Coronary artery (tissue), 2 donors: ENCODE results near the gene NMT1.

Source experiments
- DNase-seq: peaks from one replicate; pipeline ENCODE4 v3.0.0-alpha.2; 2017; ENCODE audit warnings: low spot score
- H3K27ac ChIP-seq, 2 donors: fragments of 200-600 bp; sonication (generic); one replicate each; pipeline ENCODE4 v1.5.1; 2016 to 2019
- H3K4me3 ChIP-seq: fragments of 200-600 bp; sonication (generic); 2 replicates; pipeline ENCODE4 v1.5.1; 2016; ENCODE audit warnings: mild to moderate bottlenecking, moderate library complexity
- CTCF ChIP-seq: fragments of 200-600 bp; sonication (generic); IDR thresholded peaks from one replicate; pipeline ENCODE4 v1.5.1; 2019; ENCODE audit warnings: antibody characterized with exemption

The NMT1 gene

GRCh38 chr17:45092911-45093430, 31.9 kb downstream of the NMT1 start:
- H3K4me3 ChIP-seq, result peak overlapping the region; percentile 25
- TF ChIP-seq CTCF, result no peak
- peak; percentile 96 for DNase-seq
- peak overlapping the region; percentile 94 for H3K27ac ChIP-seq

- no peak for DNase-seq
- Histone ChIP-seq H3K4me3 (peak overlapping the region; percentile 25), H3K27ac (peak overlapping the region; percentile 94)
- no peak for TF ChIP-seq CTCF
Measured at GRCh38 chr17:45093444-45094110, 32.5 kb downstream of the NMT1 start.

DNA sequence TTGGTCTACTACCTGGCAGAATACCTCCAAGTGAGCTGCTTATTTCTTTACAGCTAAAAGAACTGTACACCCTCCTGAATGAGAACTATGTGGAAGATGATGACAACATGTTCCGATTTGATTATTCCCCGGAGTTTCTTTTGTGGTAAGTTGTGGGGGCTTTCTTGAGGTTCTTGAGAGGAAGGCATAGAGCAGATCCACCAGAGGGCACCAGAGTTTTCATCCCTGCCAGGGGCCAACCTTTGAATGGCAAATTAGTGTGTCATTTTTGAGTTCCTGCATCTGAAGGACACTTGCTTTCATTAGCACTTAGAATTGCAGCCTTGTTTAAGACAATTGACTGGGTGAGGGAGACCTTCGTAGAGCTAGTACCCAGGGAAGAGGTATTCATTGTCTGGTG, 35.0 kb downstream of the NMT1 start:
- peak overlapping the region; percentile 30 to 94 for H3K27ac ChIP-seq
- no peak overlapping the region for H3K4me3 ChIP-seq
- no peak for DNase-seq
- no peak for TF ChIP-seq CTCF

DNA sequence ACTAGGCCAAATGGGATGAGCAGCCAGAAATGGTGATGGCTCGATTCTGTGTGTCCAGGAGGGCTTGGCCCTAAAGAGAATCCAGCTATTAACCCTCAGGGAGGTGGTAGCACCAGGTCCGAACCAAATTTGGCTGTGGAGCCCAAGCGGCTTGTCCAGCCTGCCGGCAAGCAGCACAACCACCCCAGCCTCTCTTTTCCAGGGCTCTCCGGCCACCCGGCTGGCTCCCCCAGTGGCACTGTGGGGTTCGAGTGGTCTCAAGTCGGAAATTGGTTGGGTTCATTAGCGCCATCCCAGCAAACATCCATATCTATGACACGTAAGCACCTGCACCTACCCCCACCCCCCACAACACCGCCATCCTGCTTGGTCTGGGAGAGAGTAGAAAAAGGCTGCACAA, 35.8 kb downstream of the NMT1 start:
- no peak for TF ChIP-seq CTCF
- H3K4me3 ChIP-seq, result no peak overlapping the region
- no peak for DNase-seq
- peak overlapping the region in 1 of 2 donors; percentile 94 for H3K27ac ChIP-seq

- Histone ChIP-seq H3K4me3 (no peak overlapping the region), H3K27ac (peak overlapping the region; percentile 24 to 89)
- TF ChIP-seq CTCF, result no peak
- no peak for DNase-seq
Measured at GRCh38 chr17:45098081-45098868, 37.2 kb downstream of the NMT1 start.

DNA sequence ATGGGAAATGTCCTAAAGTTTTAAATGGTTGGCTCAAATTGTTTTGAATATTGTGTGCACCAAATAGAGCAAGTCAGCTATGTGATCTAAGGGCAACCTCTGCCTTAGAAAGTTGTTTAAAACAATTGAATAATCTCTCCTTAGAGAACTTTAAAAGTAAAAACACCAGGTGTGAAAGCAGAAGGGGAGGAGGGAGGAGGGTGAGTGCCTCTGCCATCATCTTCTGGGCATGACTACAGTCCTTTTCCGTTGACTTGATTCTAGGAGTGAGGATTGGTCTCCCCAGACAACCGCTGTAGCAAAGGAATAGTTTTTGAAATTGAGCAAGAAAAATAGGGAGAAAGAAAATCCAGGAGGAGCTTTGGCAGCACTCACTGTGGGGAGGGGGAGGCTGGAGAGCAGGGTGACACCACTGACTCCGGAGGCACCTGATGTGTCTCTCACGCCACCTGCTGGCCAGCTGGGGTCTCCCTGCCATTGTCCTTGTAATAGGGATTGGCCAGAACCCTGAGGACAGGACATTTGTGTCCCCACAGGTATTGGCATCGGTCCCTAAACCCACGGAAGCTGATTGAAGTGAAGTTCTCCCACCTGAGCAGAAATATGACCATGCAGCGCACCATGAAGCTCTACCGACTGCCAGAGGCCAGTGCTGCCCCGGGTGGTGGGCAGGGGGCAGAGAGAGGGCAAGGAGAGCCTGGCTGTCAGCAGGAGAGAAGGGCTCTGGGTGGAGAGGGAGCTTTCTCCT, 37.9 kb downstream of the NMT1 start:
- peak; percentile 89 for TF ChIP-seq CTCF
- Histone ChIP-seq H3K4me3 (no peak overlapping the region), H3K27ac (peak overlapping the region; percentile 24 to 89)
- peak; percentile 96 for DNase-seq
